NCI-H446 (cell line): ENCODE data around the gene UBE2V1.
"Not testable (repeated sequence)": the region's sequence is repeated elsewhere in the genome, so short reads cannot be mapped to it uniquely, and the experiment has no call there.

Experiments used
- DNase-seq, 2 experiments: peaks; one replicate each; lab custom pipeline; 2025; lab: John Stamatoyannopoulos, UW

The UBE2V1 gene

GRCh38 chr20:50115041-50115512 is 2.1 kb upstream of the UBE2V1 start:
- DNase-seq, result no peak

- no peak for DNase-seq
These were observed 672 bp upstream of the UBE2V1 start for GRCh38 chr20:50113420-50114224.

- no peak for DNase-seq
These were observed 988 bp downstream of the UBE2V1 start for GRCh38 chr20:50111829-50112495.

GRCh38 chr20:50111120-50111828 is 1.7 kb downstream of the UBE2V1 start:
- no peak for DNase-seq

- no peak for DNase-seq
These were observed 2.6 kb downstream of the UBE2V1 start for GRCh38 chr20:50110141-50111047.

GRCh38 chr20:50108556-50109235 is 4.3 kb downstream of the UBE2V1 start:
- no peak for DNase-seq

GRCh38 chr20:50107796-50108331 is 5.1 kb downstream of the UBE2V1 start:
- DNase-seq, result no peak

- no peak for DNase-seq
These were observed 5.8 kb downstream of the UBE2V1 start for GRCh38 chr20:50107086-50107660.

GRCh38 chr20:50106669-50107068 is 6.3 kb downstream of the UBE2V1 start:
- not testable (repeated sequence) for DNase-seq

GRCh38 chr20:50103464-50104107 is 9.4 kb downstream of the UBE2V1 start:
- DNase-seq, result not testable (repeated sequence)

GRCh38 chr20:50102551-50102950 is 10.4 kb downstream of the UBE2V1 start:
- not testable (repeated sequence) for DNase-seq

- DNase-seq, result no peak
These were observed 11.1 kb downstream of the UBE2V1 start for GRCh38 chr20:50101887-50102286.

- no peak for DNase-seq
These were observed 11.7 kb downstream of the UBE2V1 start for GRCh38 chr20:50101281-50101680.

- no peak for DNase-seq
These were observed 12.4 kb downstream of the UBE2V1 start for GRCh38 chr20:50100552-50100951.

- DNase-seq, result no peak
These were observed 13.4 kb downstream of the UBE2V1 start for GRCh38 chr20:50099565-50099991.

- DNase-seq, result no peak
These were observed 13.8 kb downstream of the UBE2V1 start for GRCh38 chr20:50099113-50099512.

- DNase-seq, result no peak
These were observed 14.7 kb downstream of the UBE2V1 start for GRCh38 chr20:50098259-50098658.

GRCh38 chr20:50097843-50098242 is 15.1 kb downstream of the UBE2V1 start:
- no peak for DNase-seq

GRCh38 chr20:50096237-50096636 is 16.7 kb downstream of the UBE2V1 start:
- no peak for DNase-seq
